K562 (cell line): Measurements from ENCODE around the gene BCAS4. TPM values are rescaled to one million over a fixed set of nuclear protein-coding genes. Genes with fewer than 3 reads are reported as not detected.

Experiments used
- ATAC-seq: fragments of 200-7000 bp; cut with Tn5 transposase; 3 replicates; pipeline ENCODE4 v1.9.1; 2020; ENCODE audit warnings: moderate library complexity
- BruUV-seq: library from RNA; stranded (reverse); fragments of 400-500 nt; replicated peaks from 2 replicates; lab custom pipeline; 2021; lab: Mats Ljungman, UMichigan
- CTCF ChIA-PET: fragments of 300-600 bp; formaldehyde crosslinking; extraction: SDS; loops from one replicate; lab custom pipeline; 2021; ENCODE audit warnings: low intra/inter-chr PET ratio; lab: Yijun Ruan, JAX
- POLR2A ChIA-PET: fragments of 300-600, 350-650 bp; sonication (Branson Sonifier 250); formaldehyde crosslinking; extraction: SDS; loops from one replicate; lab custom pipeline; 2021; ENCODE audit warnings: antibody characterized with exemption, inconsistent platforms; lab: Yijun Ruan, JAX
- DNase-seq, 4 experiments: peaks; one replicate each; pipeline versions ENCODE4 v3.0.0 to v3.0.0-alpha.2; 2011 to 2018; ENCODE audit warnings: low spot score in 3 of 4, mixed read lengths in 3 of 4; ENCODE audit errors: extremely low read depth in 1 of 4
- FAIRE-seq: peaks from 2 replicates; lab custom pipeline; 2011; peaks lifted over from hg19 to GRCh38; lab: Jason Lieb, UNC
- H2AFZ ChIP-seq: 2 replicates; pipeline ENCODE4 v1.6.0; 2011; ENCODE audit warnings: low read depth, low read length, control low read depth, inconsistent platforms
- H3K27ac ChIP-seq: fragments of 200-600 bp; 3 replicates; pipeline ENCODE4 v1.8.0; 2011; ENCODE audit warnings: low read depth, mild to moderate bottlenecking, control low read depth, inconsistent platforms, low read length, moderate library complexity, mixed read lengths; ENCODE audit errors: extremely low read depth
- H3K27me3 ChIP-seq, 2 experiments: fragments of 300-600 bp in 1 of 2; 2 replicates in 1 of 2; 3 replicates in 1 of 2; pipeline versions ENCODE4 v1.6.0 to v1.8.0; 2011; ENCODE audit warnings: inconsistent platforms in 2 of 2, low read length in 2 of 2, mild to moderate bottlenecking in 1 of 2, mixed read lengths in 1 of 2, moderate library complexity in 1 of 2; ENCODE audit not compliant: control insufficient read depth in 2 of 2, insufficient read depth in 2 of 2
- H3K36me3 ChIP-seq: fragments of 300-600 bp; 3 replicates; pipeline ENCODE4 v1.8.0; 2011; ENCODE audit warnings: mild to moderate bottlenecking, low read length, inconsistent platforms; ENCODE audit not compliant: control insufficient read depth, insufficient read depth
- H3K4me1 ChIP-seq, 2 experiments: fragments of 200-600 bp in 1 of 2; replicated peaks in 1 of 2; 2 replicates in 1 of 2; 3 replicates in 1 of 2; pipeline versions ENCODE4 v1.5.1 to v1.8.0; 2011; ENCODE audit warnings: inconsistent platforms in 2 of 2, low read length in 2 of 2, mild to moderate bottlenecking in 1 of 2, mixed read lengths in 1 of 2, moderate library complexity in 1 of 2; ENCODE audit not compliant: control insufficient read depth in 2 of 2, insufficient read depth in 2 of 2
- H3K4me2 ChIP-seq: 2 replicates; pipeline ENCODE4 v1.6.1; 2011; ENCODE audit warnings: low read length, control low read depth, inconsistent platforms, mixed read lengths; ENCODE audit not compliant: insufficient read depth
- H3K4me3 ChIP-seq: fragments of 200-600 bp; sonication (generic), shearing (Covaris generic); 2 replicates; pipeline ENCODE4 v1.5.1; 2016; ENCODE audit warnings: control low read depth, inconsistent platforms
- H3K79me2 ChIP-seq: fragments of 200-600 bp; 3 replicates; pipeline ENCODE4 v1.8.0; 2011; ENCODE audit warnings: low read length, inconsistent platforms; ENCODE audit not compliant: control insufficient read depth, insufficient read depth
- H3K9ac ChIP-seq, 2 experiments: 2 replicates each; pipeline versions ENCODE4 v1.6.0 to v1.6.1; 2011; ENCODE audit warnings: low read depth in 2 of 2, low read length in 2 of 2, control low read depth in 1 of 2, inconsistent platforms in 1 of 2, mild to moderate bottlenecking in 1 of 2, mixed read lengths in 1 of 2; ENCODE audit not compliant: insufficient read depth in 1 of 2
- H3K9me1 ChIP-seq: one replicate; pipeline ENCODE4 v1.6.0; 2011; ENCODE audit warnings: inconsistent platforms, mild to moderate bottlenecking, low read length, moderate library complexity; ENCODE audit not compliant: control insufficient read depth, insufficient read depth
- H3K9me3 ChIP-seq: replicated peaks from 2 replicates; pipeline ENCODE4 v1.5.1; 2011; ENCODE audit warnings: low read depth, low read length, inconsistent platforms; ENCODE audit not compliant: control insufficient read depth, insufficient read depth
- H4K20me1 ChIP-seq: replicated peaks from 2 replicates; pipeline ENCODE4 v1.6.1; 2011; ENCODE audit warnings: low read length, inconsistent platforms, mixed read lengths; ENCODE audit not compliant: control insufficient read depth, insufficient read depth
- ASH1L ChIP-seq: fragments of 450-650 bp; IDR thresholded peaks from 2 replicates; pipeline ENCODE4 v1.6.1; 2018; ENCODE audit warnings: borderline replicate concordance, mild to moderate bottlenecking, low read depth; ENCODE audit not compliant: partially characterized antibody
- ATF7 ChIP-seq: fragments of 450-650 bp; IDR thresholded peaks from 2 replicates; pipeline ENCODE4 v1.7.1; 2014; ENCODE audit warnings: mild to moderate bottlenecking, moderate library complexity
- BRF1 ChIP-seq: IDR thresholded peaks from 3 replicates; pipeline ENCODE4 v1.6.1; 2011; ENCODE audit warnings: borderline replicate concordance, mild to moderate bottlenecking; ENCODE audit not compliant: insufficient read length; ENCODE audit errors: extremely low read depth
- DACH1 ChIP-seq: fragments of 450-650 bp; IDR thresholded peaks from 2 replicates; pipeline ENCODE4 v1.6.1; 2018; ENCODE audit not compliant: partially characterized antibody
- ETS1 ChIP-seq: conservative IDR thresholded peaks from 2 replicates; pipeline ENCODE4 v1.6.1; 2011; ENCODE audit warnings: low read depth, mild to moderate bottlenecking, low read length; ENCODE audit not compliant: control insufficient read depth
- GABPB2 ChIP-seq: fragments of 250-450 bp; sonication (Bioruptor Pico); conservative IDR thresholded peaks from 2 replicates; pipeline ENCODE4 v1.5.1; 2021; ENCODE audit warnings: mild to moderate bottlenecking
- HDAC1 ChIP-seq, 2 experiments: fragments of 450-650 bp; IDR thresholded peaks; 2 replicates each; pipeline ENCODE4 v1.6.1; 2016 to 2017; ENCODE audit warnings: inconsistent platforms in 1 of 2, mild to moderate bottlenecking in 1 of 2, moderate library complexity in 1 of 2
- KLF10 ChIP-seq: fragments of 250-450 bp; sonication (Bioruptor Pico); IDR thresholded peaks from 2 replicates; pipeline ENCODE4 v1.6.1; 2021; ENCODE audit warnings: matching md5 sums
- NFE2 ChIP-seq: IDR thresholded peaks from 2 replicates; pipeline ENCODE4 v1.6.1; 2014; ENCODE audit warnings: antibody characterized with exemption, low read depth
- PHF21A ChIP-seq: fragments of 450-650 bp; IDR thresholded peaks from 2 replicates; pipeline ENCODE4 v1.6.1; 2017; ENCODE audit warnings: low read depth, borderline replicate concordance
- RB1 ChIP-seq: fragments of 450-650 bp; IDR thresholded peaks from 2 replicates; pipeline ENCODE4 v1.6.1; 2017; ENCODE audit warnings: low read depth, mild to moderate bottlenecking
- RNF219 ChIP-seq: fragments of 250-450 bp; sonication (Bioruptor Pico); IDR thresholded peaks from 2 replicates; pipeline ENCODE4 v1.5.0; 2022; ENCODE audit warnings: mild to moderate bottlenecking
- ZFP30 ChIP-seq: fragments of 250-450 bp; sonication (Bioruptor Pico); IDR thresholded peaks from 2 replicates; pipeline ENCODE4 v1.8.0; 2022; ENCODE audit warnings: moderate library complexity, mild to moderate bottlenecking, inconsistent platforms, borderline replicate concordance
- ZFX ChIP-seq: sonication (generic); formaldehyde crosslinking; IDR thresholded peaks from 2 replicates; pipeline ENCODE4 v1.8.0; 2022; ENCODE audit warnings: mild to moderate bottlenecking, missing genetic modification reagents, moderate library complexity
- ZNF324 ChIP-seq: fragments of 250-450 bp; sonication (Bioruptor Pico); IDR thresholded peaks from 2 replicates; pipeline ENCODE4 v1.4.0; 2020; ENCODE audit warnings: mild to moderate bottlenecking
- ZNF408 ChIP-seq: fragments of 250-450 bp; sonication (Bioruptor Pico); IDR thresholded peaks from 2 replicates; pipeline ENCODE4 v1.4.0; 2020; ENCODE audit warnings: low read depth, mild to moderate bottlenecking, moderate library complexity
- ZNF436 ChIP-seq: fragments of 250-450, 450-650 bp; sonication (Bioruptor Pico); formaldehyde crosslinking; IDR thresholded peaks from 2 replicates; pipeline ENCODE4 v1.7.0; 2020; ENCODE audit warnings: mild to moderate bottlenecking
- WGBS: fragments of 100-300 bp; shearing (Covaris generic); methylation state at CpG from one replicate; pipeline ENCODE4 v1.1.6; 2016; ENCODE audit warnings: low coverage, mixed read lengths; ENCODE audit not compliant: insufficient coverage; ENCODE audit errors: missing lambda C conversion rate; 5-methylcytosine and 5-hydroxymethylcytosine counted together
- in situ Hi-C: fragments of 300-500 bp; cut with MboI; formaldehyde crosslinking; loops from 4 replicates; pipeline ENCODE4 v1.15.0; 2018; ENCODE audit warnings: inconsistent platforms, mixed read lengths
- intact Hi-C: fragments of 100-400 bp; cut with micrococcal nuclease; formaldehyde crosslinking; loops from 2 replicates; pipeline ENCODE4 v1.14.2; 2022
- polyA plus RNA-seq, 8 experiments: library from polyadenylated mRNA; depleted of rRNA in 4 of 8; stranded (reverse) in 5 of 8; unstranded in 3 of 8; fragments of >200 nt; fragmentation: Nextera tagmentation in 2 of 8; fragmentation: Illumina TruSeq in 1 of 8; extraction: Ambion mirVana in 2 of 8; extraction: Trizol in 1 of 8; gene quantifications; 2 replicates each; pipeline versions ENCODE4 v1.2.1 to v1.2.3, GENCODE V29; 2011 to 2014; ENCODE audit warnings: inconsistent platforms in 1 of 8, missing spikeins in 1 of 8
- total RNA-seq, 7 experiments: library from RNA; depleted of rRNA in 6 of 7; stranded (reverse); fragments of >200 nt in 6 of 7; fragmentation: Illumina TruSeq in 2 of 7; extraction: Trizol in 2 of 7; gene quantifications; 2 replicates each; pipeline versions ENCODE4 v1.2.1 to v1.2.3, GENCODE V29; 2011 to 2021; ENCODE audit warnings: low replicate concordance in 1 of 7

The BCAS4 gene
- total and polyA plus RNA-seq, 9 of the 15 experiments (the other 6 are each of a cell fraction or from before 2014, with no cell fraction given) = 0.15 to 2.3 (median 0.47) TPM

GRCh38 chr20:50866036-50866685 lies 71.3 kb downstream of the BCAS4 start:
- Histone ChIP-seq H3K9ac (peak overlapping the region in 1 of 2 experiments; percentile 71; a peak in 2 of 4 replicates), H3K9me1 (no peaks in the 10 kb centered on the region), H2AFZ (no peak overlapping the region), H3K27ac (no peak overlapping the region), H3K9me3 (no peaks in the 10 kb centered on the region), H4K20me1 (no peaks in the 10 kb centered on the region; the same call in 1 of the 2 replicates), H3K27me3 (peaks cover 2 to 8% of the 10 kb centered on the region in 2 experiments; a peak in 2 of 5 replicates), H3K4me3 (no peak overlapping the region), H3K79me2 (no peaks in the 10 kb centered on the region), H3K4me1 (peaks cover 0 to 19% of the 10 kb centered on the region in 2 experiments; a peak in 2 of 5 replicates), H3K4me2 (no peak overlapping the region), H3K36me3 (no peaks in the 10 kb centered on the region)
- no peak for TF ChIP-seq ATF7
- TF ChIP-seq RNF219 (CRISPR knock-in tag) = no peak
- TF ChIP-seq ZNF408 (CRISPR knock-in tag) = no peak
- no peak for TF ChIP-seq ASH1L
- no peak for TF ChIP-seq RB1
- no peak for TF ChIP-seq HDAC1 (IDR thresholded peaks at IDR 0.05)
- TF ChIP-seq GABPB2 (CRISPR knock-in tag) = no peak
- TF ChIP-seq ZNF324 = no peak
- TF ChIP-seq ZFX (CRISPR knock-in tag) = no peak
- TF ChIP-seq KLF10 (CRISPR knock-in tag) = no peak
- no peak for TF ChIP-seq PHF21A
- no peak for TF ChIP-seq BRF1
- no peak for TF ChIP-seq DACH1
- no peak for TF ChIP-seq ETS1
- TF ChIP-seq NFE2 = no peak
- no peak for TF ChIP-seq ZNF436 (CRISPR knock-in tag)
- no peak for TF ChIP-seq ZFP30 (CRISPR knock-in tag)
- ChIA-PET CTCF (no interaction called here), POLR2A (interaction anchor here (0.7 to 1.5 kb wide), 3 partner anchors 10 to 55 kb away, joined by 3 to 7 read pairs (median 3); no protein-coding TSS in a partner anchor)
- BruUV-seq = no TSS peak
- intact Hi-C loops (no loop called here), in situ Hi-C loops (no loop called here)
- DNase-seq (no peak), FAIRE-seq (no peak), ATAC-seq (no peak)
- 21% methylated on average over 10 of the region's 12 CpGs for WGBS
